NB4 (cell line): ENCODE data around the gene SLFN14.
A peak's percentile ranks its signal among the peaks of the same experiment; 100 is the strongest.
"Not testable (repeated sequence)": the region's sequence is repeated elsewhere in the genome, so short reads cannot be mapped to it uniquely, and the experiment has no call there.

Experiments used
- DNase-seq: peaks from one replicate; pipeline ENCODE4 v3.0.0; 2010; ENCODE audit warnings: low read depth
- H3K4me3 ChIP-seq: one replicate; pipeline ENCODE4 v1.5.1; 2011; ENCODE audit warnings: mild to moderate bottlenecking, low read depth, low read length, moderate library complexity
- CTCF ChIP-seq: IDR thresholded peaks from one replicate; pipeline ENCODE4 v1.5.1; 2012; ENCODE audit warnings: low read depth, low read length
- MAX ChIP-seq: IDR thresholded peaks from 2 replicates; pipeline ENCODE4 v1.6.1; 2011; ENCODE audit warnings: low read depth, low read length
- MYC ChIP-seq: IDR thresholded peaks from 2 replicates; pipeline ENCODE4 v1.6.1; 2011; ENCODE audit warnings: low read depth, low read length
- POLR2A ChIP-seq: IDR thresholded peaks from 2 replicates; pipeline ENCODE4 v1.6.1; 2011; ENCODE audit warnings: mild to moderate bottlenecking; ENCODE audit not compliant: insufficient read length; ENCODE audit errors: extremely low read depth

Gene SLFN14

GRCh38 chr17:35568561-35568960 is 7.9 kb upstream of the SLFN14 start:
- no peak for TF ChIP-seq MAX
- TF ChIP-seq CTCF: no peak
- no peak for TF ChIP-seq POLR2A
- TF ChIP-seq MYC: no peak
- peak; percentile 56 for DNase-seq

GRCh38 chr17:35566968-35567367 is 6.3 kb upstream of the SLFN14 start:
- H3K4me3 ChIP-seq: peak overlapping the region; percentile 64
- no peak for DNase-seq
- TF ChIP-seq POLR2A (no peak), MYC (no peak), MAX (no peak), CTCF (no peak)

More at GRCh38 chr17:35568561-35568960, 7.9 kb upstream of the SLFN14 start:
- H3K4me3 ChIP-seq: peak overlapping the region; percentile 100

- H3K4me3 ChIP-seq, DNase-seq: not testable (repeated sequence)
Measured at GRCh38 chr17:35563181-35563580, 2.6 kb upstream of the SLFN14 start.

GRCh38 chr17:35559495-35560210 is 966 bp downstream of the SLFN14 start:
- H3K4me3 ChIP-seq: no peak overlapping the region
- DNase-seq: no peak
- TF ChIP-seq POLR2A (no peak), CTCF (no peak), MAX (no peak), MYC (no peak)

- no peak for DNase-seq
- TF ChIP-seq POLR2A (no peak), MAX (no peak), CTCF (no peak), MYC (no peak)
- no peak overlapping the region for H3K4me3 ChIP-seq
Measured at GRCh38 chr17:35557353-35557752, 3.3 kb downstream of the SLFN14 start.

GRCh38 chr17:35555691-35556090 is 4.9 kb downstream of the SLFN14 start:
- TF ChIP-seq POLR2A (no peak), CTCF (peak; percentile 40)
- no peak for DNase-seq
- H3K4me3 ChIP-seq: no peak overlapping the region
